ENCODE results near the gene HTRA1. TPM values are rescaled to one million over a fixed set of nuclear protein-coding genes. Genes with fewer than 3 reads are reported as not detected.

Gene HTRA1
- total and polyA plus RNA-seq, 8 donors = 26.3 to 81.2 (median 55.3) TPM

DNA sequence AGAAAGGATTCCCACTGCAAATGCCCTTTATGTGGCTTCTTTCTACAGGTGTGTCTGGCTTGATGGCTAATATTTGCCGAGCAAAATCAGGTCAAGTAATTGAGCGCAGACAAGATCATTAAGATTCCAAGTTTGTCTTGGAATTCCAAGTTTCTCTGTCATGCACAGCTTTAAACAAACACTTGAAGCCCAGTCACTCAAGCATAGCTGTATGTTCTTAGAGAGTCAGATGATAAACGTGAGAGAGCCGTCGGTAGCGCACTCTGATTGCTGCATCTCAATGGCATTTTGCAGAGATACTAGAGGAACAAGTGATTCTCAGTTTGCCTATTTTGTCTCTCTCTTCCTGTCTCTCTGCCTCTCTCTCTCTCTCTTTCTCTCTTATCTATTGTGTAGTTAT is 99.9 kb downstream of the HTRA1 start:
- peaks cover 0 to 68% (median 6%) of the 10 kb centered on the region in 3 donors for H3K27me3 ChIP-seq
- H3K27ac ChIP-seq = no peak overlapping the region
- intact Hi-C loops (cut with DNase I; ENCODE audit: low total_unique reads) = loop anchor here (5.0 to 10.0 kb wide), 2 partner anchors 216 to 264 kb away; no protein-coding TSS in a partner anchor
- H3K4me1 ChIP-seq = peaks cover 0 to 16% (median 6%) of the 10 kb centered on the region in 4 donors
- H3K36me3 ChIP-seq = no peaks in the 10 kb centered on the region
- 36 to 56% (median 48%) methylated on average over 6 of the region's 6 CpGs for WGBS, 5 donors
- DNase-seq = no peak
- H3K4me3 ChIP-seq = no peak overlapping the region
- TF ChIP-seq EP300 (IDR thresholded peaks at IDR 0.05) = no peak
- TF ChIP-seq POLR2AphosphoS5 (IDR thresholded peaks at IDR 0.05) = no peak
- TF ChIP-seq, protein P1, sequence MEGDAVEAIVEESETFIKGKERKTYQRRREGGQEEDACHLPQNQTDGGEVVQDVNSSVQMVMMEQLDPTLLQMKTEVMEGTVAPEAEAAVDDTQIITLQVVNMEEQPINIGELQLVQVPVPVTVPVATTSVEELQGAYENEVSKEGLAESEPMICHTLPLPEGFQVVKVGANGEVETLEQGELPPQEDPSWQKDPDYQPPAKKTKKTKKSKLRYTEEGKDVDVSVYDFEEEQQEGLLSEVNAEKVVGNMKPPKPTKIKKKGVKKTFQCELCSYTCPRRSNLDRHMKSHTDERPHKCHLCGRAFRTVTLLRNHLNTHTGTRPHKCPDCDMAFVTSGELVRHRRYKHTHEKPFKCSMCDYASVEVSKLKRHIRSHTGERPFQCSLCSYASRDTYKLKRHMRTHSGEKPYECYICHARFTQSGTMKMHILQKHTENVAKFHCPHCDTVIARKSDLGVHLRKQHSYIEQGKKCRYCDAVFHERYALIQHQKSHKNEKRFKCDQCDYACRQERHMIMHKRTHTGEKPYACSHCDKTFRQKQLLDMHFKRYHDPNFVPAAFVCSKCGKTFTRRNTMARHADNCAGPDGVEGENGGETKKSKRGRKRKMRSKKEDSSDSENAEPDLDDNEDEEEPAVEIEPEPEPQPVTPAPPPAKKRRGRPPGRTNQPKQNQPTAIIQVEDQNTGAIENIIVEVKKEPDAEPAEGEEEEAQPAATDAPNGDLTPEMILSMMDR (IDR thresholded peaks at IDR 0.05) = no peak
- no peak for TF ChIP-seq POLR2A (IDR thresholded peaks at IDR 0.05)
- no peaks in the 10 kb centered on the region for H3K9me3 ChIP-seq

DNA sequence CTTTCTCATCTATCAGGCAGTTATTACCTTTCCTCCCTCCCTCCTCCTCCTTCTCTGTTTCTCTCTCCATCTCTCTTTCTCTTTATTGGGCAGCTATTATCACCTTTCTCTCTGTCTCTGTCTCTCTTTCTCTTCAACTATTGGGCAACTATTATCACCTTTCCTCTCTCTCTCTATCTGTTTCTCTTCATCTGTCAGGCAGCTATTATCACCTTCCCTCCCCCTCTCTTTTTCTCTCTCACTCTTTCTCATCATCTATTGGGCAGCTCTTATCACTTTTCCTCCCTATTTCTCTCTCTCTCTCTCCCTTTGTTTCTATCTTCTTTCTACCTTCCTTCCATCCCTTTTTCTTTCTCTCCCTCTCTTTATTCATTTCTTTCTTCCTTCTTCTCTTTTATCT is 100.4 kb downstream of the HTRA1 start:
- no peak for DNase-seq
- no peaks in the 10 kb centered on the region for H3K9me3 ChIP-seq
- H3K27ac ChIP-seq = no peak overlapping the region
- H3K36me3 ChIP-seq = no peaks in the 10 kb centered on the region
- H3K27me3 ChIP-seq = peaks cover 0 to 66% (median 6%) of the 10 kb centered on the region in 3 donors
- no peak overlapping the region for H3K4me3 ChIP-seq
- intact Hi-C loops (cut with DNase I; ENCODE audit: low total_unique reads) = loop anchor here (5.0 to 10.0 kb wide), 2 partner anchors 217 to 264 kb away; no protein-coding TSS in a partner anchor
- H3K4me1 ChIP-seq = peaks cover 0 to 16% (median 6%) of the 10 kb centered on the region in 4 donors
- TF ChIP-seq, protein P1 (IDR thresholded peaks at IDR 0.05) = no peak
- TF ChIP-seq POLR2AphosphoS5 (IDR thresholded peaks at IDR 0.05) = no peak
- no peak for TF ChIP-seq POLR2A (IDR thresholded peaks at IDR 0.05)
- no peak for TF ChIP-seq EP300 (IDR thresholded peaks at IDR 0.05)

Small RNA genes lying within 50 kb of the gene (small RNA-seq; reads per million reads assigned to genes)
- 0 reads per million in 4 donors for gene MIR3941

Other genes starting within 250 kb of the HTRA1 start
- not detected for gene BTBD16, start 190.3 kb upstream of the HTRA1 start, total RNA-seq
- gene BTBD16, start 190.3 kb upstream of the HTRA1 start, polyA plus RNA-seq = under 1 TPM in 1 of 3 donors, not detected in 2; 0.40 TPM
- 10 to 100 TPM in 4 of 5 donors, 1 to 10 TPM in 1; 9.0 to 61.8 (median 22.3) TPM for gene PLEKHA1, start 86.8 kb upstream of the HTRA1 start, total RNA-seq
- 10 to 100 TPM; 15.0 to 24.3 (median 15.6) TPM for gene PLEKHA1, start 86.8 kb upstream of the HTRA1 start, polyA plus RNA-seq
- not detected for gene ARMS2, start 6.9 kb upstream of the HTRA1 start, total RNA-seq
- not detected for gene ARMS2, start 6.9 kb upstream of the HTRA1 start, polyA plus RNA-seq
- gene DMBT1, start 99.2 kb downstream of the HTRA1 start, total RNA-seq = 10 to 100 TPM in 3 of 5 donors, 1 to 10 TPM in 1, not detected in 1; 4.1 to 81.1 (median 13.3) TPM
- under 1 TPM; 0.19 to 0.90 (median 0.31) TPM for gene DMBT1, start 99.2 kb downstream of the HTRA1 start, polyA plus RNA-seq
- gene C10orf120, start 238.3 kb downstream of the HTRA1 start, total RNA-seq = not detected
- gene C10orf120, start 238.3 kb downstream of the HTRA1 start, polyA plus RNA-seq = not detected

Measured in stomach (tissue), 9 donors.